Gastrocnemius medialis (tissue), 4 donors: ENCODE data around the gene SLC41A1.

ENCODE experiments used
- CTCF ChIP-seq, 5 experiments: fragments of 450-650 bp in 3 of 5; fragments of 200-600 bp in 2 of 5; sonication (generic) in 2 of 5; IDR thresholded peaks in 4 of 5; conservative IDR thresholded peaks in 1 of 5; 1 replicate in 4 of 5; 2 replicates in 1 of 5; pipeline ENCODE4 v1.5.1; 2016 to 2019; ENCODE audit warnings: antibody characterized with exemption in 5 of 5, mild to moderate bottlenecking in 3 of 5, moderate library complexity in 3 of 5
- POLR2A ChIP-seq, 2 donors: fragments of 450-650 bp; IDR thresholded peaks; one replicate each; pipeline ENCODE4 v1.6.1; 2017; ENCODE audit warnings: antibody characterized with exemption in 2 of 2, mild to moderate bottlenecking in 2 of 2, moderate library complexity in 2 of 2

DNA sequence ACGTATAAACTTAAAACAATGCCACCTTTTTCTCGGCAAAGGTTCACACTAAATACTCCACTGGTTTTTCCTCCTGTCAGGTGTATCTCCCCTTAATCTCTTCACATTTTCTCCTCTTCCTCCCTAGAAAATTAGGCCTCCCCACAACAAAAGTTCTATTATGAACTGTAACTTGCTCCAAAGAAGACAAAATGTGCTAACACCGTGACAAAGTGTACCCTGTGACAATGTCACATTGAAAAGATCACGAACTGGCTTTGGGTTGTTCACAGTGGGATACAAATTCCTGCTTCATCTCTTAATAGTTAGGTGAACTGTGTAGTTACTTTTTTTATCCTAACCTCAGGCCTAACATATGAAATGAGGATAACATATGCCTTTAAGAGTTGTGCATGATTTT is 69.0 kb downstream of the SLC41A1 start:
- TF ChIP-seq CTCF (IDR thresholded peaks at IDR 0.05 in 4 of 5, conservative IDR thresholded peaks at IDR 0.05 in 1 of 5) (no peak), POLR2A (IDR thresholded peaks at IDR 0.05) (no peak)
